NCI-H1105 (cell line): ENCODE measurements around the gene PHLDB3.
"Not testable (repeated sequence)": the region's sequence is repeated elsewhere in the genome, so short reads cannot be mapped to it uniquely, and the experiment has no call there.

Source experiments
- DNase-seq: peaks from one replicate; lab custom pipeline; 2025; lab: John Stamatoyannopoulos, UW

The PHLDB3 gene

DNA sequence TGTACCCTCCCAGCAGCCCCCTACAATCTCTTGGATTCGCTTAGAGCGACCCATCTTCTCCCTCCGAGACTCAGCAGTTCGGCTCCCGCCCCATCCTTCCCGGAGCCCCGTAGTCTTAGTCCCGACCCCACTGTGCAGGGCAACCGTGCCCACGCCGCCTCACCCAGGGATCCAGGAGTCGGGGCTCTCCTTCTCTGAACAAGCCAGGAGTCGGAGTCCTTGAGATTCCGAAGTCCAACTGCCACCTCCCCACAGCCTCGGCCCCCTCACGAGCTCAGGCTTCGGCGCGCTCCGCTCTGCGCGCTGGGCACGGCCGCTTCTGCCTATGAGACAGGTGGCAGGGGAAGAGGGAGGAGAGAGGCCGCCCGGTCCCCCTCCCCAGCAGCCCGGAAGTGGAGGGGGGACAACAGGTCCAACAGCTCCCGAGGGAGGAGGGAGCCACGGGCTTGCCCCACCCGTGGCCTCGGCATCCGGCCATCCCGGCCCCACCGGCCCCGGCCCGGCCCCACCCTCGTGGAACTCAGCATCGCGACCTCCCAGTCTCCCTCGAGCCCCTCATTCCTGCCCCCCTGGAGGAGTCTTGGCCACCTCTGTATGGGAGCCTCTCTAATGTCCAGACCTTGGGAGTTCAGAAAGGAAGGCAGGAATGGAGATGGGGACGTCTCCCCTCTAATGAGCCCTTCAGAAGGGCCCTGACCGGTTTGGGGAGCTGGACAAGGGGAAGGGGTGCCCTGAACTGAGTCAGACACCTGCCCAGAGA is at the start of gene PHLDB3:
TSS of gene PHLDB3 (minus strand) at position 321 of the 760 bp plus-strand sequence. CDS start 628 bp downstream, outside the sequence.
- peak; percentile 40 for DNase-seq

DNA sequence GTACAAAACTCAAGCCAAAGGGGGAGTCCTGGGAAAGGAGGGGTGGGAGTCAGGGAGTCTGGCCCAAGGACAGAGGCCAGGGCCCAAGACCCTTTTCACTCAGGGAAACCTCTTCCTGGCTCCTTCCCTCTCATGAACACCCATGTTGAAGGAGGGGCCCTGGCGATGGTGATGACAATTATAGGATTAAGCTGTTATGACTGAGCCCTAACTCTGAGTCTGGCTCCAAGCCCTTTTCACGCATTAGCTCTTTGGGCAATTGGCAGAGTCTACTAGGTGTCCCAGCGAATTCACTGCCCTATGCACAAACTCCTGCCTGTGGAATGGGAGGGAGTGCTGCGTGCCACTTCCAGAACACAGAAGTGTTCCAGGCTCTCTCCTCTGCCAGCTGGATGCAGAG is 49.1 kb upstream of the PHLDB3 start:
- DNase-seq = no peak

DNA sequence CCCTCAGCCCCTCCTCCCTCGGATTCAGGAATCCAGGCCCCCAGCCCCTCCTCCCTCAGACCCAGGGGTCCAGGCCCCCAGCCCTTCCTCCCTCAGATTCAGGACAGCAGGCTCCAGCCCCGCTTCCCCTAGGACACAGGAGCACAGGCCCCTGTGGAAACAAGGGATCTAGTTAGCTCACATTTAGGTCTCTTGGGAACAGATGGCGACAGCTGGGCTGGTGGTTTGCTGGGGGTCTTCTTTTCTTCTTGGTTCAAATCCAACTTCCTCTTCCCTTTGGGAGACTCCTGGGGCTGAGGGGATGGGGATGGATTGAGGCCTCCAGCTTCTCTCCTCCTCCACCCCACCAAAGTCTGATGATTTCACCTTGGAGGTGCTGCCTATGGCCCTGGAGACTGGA is 48.1 kb upstream of the PHLDB3 start:
- no peak for DNase-seq

DNA sequence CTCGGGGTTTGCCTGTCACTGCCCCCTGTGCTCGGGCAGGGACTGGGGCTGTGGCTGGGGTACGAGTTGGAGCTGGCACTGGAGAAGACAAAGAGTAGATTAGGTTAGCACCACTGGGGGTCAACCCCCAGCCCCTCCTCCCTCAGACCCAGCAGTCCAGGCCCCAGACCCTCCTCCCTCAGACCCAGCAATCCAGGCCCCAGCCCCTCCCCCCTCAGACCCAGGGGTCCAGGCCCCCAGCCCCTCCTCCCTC is 47.6 kb upstream of the PHLDB3 start:
- no peak for DNase-seq

DNA sequence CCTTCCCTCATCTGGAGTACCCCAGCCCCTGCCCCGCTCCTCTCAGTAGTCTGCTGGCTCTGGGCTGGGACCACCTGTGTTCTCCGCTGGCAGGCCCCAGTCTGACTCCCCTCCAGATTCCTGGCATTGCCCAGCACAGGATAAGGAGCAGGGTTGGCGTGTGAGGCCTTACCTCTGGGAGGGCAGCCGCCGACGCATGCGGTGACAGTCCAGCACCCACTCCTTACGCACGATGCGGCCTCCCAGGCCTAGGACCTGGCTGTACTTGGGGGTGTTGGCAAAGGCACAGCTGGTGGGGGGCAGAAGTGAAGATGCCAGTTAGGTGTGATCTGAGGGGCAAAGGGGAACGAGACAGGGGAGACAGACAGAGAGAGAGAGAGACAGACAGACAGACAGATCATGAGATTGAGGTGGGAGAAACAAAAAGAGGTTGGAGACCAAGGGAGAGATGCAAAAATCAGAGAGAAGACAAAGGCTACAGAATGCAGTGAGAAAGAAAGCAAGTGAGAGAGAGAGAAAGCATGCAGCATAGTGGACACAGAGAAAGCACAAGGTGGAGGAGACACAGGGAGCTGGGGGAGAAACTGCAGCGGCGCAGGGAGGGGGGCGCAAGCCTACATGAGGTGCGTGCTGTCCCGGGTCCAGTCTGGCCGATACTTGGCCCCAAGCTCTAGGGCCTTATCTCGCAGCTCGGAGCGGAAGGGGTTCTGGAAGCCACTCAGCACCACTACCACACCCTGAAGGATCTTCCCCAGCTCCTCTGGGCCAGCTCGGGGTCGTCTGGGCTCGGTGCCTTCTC is 47.1 kb upstream of the PHLDB3 start:
- DNase-seq = no peak

DNA sequence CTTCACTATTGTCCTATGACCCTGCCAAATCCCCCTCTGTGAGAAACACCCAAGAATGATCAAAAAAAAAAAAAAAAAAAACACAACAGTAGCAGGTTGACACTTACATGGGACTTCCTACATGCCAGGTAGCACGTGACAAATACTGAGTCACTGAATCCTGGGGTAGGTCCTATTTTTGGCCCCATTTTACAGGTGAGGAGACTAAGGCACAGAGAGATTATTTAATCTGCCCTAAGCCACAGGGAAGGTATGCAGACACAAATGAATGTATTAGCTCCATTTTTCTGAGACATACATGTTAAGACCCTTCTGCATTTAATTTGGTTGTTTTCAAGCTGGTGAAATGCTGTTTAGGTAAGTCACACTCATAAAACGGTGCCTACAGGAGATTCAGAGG is 44.2 kb upstream of the PHLDB3 start:
- no peak for DNase-seq

DNA sequence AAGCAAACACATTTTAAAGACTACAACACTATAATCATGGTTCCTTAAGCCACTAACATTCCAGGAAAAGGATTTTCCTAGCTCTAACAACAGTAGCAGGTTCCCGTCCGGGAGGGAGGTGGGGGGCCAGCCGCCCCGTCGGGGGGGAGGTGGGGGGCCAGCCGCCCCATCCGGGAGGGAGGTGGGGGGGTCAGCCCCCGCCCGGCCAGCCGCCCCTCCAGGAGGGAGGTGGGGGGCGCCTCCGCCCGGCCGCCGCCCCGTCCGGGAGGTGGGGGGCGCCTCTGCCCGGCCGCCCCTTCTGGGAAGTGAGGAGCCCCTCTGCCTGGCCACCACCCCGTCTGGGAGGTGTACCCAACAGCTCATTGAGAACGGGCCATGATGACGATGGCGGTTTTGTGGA is 43.4 kb upstream of the PHLDB3 start:
- DNase-seq = not testable (repeated sequence)

DNA sequence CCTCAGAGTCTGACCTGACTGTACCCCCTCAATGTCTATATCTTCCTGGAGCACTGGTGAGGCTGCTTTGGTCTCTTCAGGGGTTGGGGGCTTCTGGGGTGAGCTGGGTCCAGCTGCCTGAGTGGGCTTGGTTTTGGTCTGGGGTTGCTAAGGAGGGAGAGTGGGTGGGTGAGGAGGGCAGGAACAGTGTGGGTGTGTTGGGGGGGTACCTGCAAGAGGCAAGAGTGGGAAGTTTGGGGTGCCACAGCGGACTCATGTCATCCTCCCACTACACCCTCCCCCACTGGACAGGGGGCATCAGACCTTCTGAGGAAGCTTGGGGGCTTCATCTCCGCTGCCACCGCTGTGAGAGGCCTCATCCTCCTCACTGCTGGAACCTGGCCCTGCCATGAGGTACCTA is 42.0 kb upstream of the PHLDB3 start:
- no peak for DNase-seq

DNA sequence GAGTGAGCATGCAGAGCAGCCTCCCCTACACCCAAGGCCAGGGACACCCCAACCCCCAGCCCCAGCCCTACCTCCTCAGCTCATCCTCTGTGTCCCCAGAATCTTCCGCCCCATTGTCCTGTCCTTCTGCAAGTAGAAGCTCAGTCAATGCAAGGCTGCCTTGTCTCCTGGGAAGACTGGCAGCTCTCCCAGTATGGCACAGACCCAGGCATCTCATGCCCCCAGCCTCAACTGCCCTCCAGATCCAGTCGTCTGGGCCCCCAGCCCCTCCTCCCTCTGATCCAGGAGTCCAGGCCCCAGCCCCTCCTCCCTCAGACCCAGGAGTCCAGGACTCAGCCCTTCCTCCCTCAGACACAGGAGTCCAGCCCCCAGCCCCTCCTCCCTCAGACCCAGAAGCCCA is 41.4 kb upstream of the PHLDB3 start:
- no peak for DNase-seq

DNA sequence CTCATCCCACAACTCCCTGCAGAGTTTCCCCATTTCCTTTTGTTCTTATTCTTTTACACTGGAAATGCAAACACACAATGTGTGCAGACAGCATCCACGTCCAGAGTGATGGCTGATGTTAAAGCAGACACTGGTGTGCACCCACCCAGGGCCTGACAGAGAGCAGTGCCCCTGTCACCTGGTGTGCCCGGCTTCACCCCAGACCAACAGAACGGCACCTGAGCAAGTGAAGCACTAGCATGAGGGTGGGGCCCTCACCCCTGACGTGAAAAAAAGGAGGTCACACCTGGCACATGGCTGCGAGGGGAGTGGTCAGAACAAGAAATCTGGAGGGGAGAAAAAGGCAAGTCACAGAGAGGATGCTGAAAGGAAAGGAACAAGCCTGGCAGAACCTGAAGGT is 40.7 kb upstream of the PHLDB3 start:
- no peak for DNase-seq

DNA sequence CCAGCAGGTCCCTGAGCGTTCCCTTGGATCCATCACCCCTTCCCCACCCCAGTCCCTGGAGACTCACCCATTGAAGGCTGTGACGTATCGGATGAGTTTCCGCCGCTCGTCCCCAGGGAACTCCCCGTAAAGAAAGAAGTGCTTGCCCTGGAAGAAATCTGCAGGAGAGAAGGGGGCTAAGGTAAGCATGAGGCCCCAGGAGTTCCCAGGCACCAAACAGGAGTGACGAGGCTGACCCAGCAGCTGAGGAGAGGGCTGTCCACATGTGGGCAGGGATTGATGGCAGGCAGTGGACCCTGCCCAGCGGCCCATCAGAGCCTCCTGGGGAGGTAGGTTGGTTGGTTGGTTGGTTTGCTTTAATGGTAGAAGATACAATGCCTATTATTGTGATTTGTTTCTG is 39.5 kb upstream of the PHLDB3 start:
- no peak for DNase-seq

DNA sequence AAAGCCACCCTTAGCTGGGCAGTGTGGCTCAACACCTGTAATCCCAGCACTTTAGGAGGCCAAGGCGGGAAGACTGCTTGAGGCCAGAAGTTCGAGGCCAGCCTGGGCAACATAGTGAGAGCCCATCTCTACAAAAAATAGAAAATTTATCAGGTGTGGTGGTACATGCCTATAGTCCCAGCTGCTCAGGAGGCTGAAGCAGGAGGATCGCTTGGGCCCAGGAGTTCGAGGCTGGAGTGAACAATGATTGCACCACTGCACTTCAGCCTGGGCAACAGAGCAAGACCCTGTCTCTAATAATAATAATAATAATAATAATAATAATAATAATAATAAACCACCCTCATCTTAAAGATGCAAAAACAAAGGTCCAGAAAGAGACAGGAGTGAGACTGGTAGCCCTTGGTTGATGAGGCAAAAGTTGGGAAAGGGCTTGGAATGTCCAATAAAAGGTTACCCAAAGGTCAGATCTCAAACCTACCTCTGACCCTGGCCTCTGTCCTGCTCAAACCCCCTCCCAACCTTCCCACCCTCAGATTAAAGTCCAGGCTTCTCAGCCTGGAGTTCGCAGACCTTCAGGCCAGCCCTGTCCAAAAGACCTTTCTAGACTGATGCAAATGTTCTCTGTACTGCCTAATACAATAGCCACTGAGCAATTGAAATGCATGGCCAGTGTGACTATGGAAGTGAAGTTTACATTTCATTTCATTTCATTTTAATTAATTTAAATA is 37.5 kb upstream of the PHLDB3 start:
- no peak for DNase-seq

DNA sequence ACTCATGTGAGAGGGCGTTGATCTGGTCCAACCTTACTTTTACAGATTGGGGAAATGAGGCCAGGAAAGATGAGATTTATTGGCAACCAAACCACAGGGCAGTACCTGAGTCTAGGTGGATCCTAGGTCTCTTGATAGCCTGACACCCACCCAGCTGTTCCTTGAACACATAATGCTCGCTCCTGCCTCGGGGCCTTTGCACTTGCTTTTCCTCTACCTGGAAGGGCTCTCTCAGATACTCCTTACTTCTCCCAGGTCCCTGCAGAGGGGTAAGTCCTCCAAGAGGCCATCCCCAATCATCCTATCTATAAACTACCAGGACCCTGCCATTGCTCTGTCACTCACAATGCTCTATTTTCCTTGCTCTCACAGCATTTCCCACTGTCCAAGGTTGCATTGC is 35.8 kb upstream of the PHLDB3 start:
- DNase-seq = no peak

DNA sequence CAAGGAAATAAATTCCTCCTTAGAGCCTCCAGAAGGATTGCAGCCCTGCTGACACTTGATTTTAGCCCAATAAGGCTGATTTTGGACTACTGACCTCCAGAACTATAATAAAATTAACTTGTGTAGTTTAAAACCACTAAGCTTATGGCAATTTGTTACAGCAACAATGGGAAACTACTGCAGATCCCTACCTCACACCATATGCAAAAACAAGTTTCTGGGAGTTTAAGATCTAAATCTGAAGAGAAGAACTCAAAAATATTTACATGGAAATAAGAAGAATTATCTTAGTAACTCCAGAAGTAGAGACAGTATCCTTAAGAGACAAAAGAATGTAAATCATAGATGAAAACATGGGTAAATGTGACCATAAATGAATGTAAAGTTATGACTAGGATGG is 34.4 kb upstream of the PHLDB3 start:
- no peak for DNase-seq

DNA sequence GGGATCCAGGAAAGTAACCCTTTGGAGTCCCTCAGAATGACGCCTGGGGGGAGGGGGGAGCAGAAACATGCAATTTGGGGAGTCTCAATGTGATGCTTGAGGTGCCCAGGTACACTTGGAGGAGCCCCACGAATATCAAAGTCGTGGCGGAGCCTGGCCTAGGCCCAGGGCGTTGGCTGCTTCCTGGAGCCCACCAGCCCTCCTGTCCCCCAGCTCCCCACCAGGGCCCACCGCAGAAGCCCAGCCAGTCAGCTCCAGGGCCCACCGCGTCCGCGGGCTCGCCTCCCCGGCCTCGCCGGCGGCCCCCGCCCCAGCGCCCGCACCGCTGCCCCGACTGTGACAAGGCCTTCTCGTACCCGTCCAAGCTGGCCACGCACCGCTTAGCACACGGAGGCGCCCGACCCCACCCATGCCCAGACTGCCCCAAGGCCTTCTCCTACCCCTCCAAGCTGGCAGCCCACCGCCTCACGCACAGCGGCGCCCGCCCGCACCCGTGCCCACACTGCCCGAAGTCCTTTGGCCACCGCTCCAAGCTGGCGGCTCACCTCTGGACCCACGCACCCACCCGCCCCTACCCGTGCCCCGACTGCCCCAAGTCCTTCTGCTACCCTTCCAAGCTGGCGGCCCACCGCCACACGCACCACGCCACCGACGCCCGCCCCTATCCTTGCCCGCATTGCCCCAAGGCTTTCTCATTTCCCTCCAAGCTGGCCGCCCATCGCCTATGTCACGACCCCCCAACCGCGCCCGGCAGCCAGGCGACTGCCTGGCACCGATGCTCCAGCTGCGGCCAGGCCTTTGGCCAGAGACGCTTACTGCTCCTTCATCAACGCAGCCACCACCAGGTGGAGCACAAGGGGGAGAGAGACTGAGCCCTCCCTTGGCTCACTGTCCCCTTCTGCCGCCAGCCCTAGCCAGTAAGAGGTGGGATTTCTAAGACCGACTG is 30.5 kb upstream of the PHLDB3 start:
- DNase-seq = peak; percentile 3

DNA sequence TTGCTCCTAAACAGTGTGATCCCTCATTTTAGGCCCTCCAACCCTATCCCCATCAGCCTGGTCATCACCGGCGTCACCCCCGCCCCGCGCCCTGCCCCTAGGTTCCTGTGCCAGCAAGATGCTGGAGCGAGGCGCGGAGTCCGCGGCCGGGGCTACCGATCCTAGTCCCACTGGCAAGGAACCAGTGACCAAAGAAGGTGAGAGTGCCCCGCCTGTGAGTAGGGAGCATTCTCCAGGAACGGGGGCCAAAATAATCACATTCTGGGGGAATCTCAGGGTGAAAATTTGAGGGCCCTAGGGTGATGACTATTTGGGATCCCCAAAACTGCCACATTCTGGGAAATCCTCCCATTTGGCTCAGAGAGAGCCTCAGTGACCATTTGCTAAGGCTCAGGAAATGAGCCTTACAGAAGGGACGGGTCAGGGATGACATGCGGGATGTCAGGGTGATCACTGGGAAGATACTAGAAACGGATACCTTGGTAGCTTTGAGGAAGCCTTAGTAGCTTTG is 29.8 kb upstream of the PHLDB3 start:
- no peak for DNase-seq

DNA sequence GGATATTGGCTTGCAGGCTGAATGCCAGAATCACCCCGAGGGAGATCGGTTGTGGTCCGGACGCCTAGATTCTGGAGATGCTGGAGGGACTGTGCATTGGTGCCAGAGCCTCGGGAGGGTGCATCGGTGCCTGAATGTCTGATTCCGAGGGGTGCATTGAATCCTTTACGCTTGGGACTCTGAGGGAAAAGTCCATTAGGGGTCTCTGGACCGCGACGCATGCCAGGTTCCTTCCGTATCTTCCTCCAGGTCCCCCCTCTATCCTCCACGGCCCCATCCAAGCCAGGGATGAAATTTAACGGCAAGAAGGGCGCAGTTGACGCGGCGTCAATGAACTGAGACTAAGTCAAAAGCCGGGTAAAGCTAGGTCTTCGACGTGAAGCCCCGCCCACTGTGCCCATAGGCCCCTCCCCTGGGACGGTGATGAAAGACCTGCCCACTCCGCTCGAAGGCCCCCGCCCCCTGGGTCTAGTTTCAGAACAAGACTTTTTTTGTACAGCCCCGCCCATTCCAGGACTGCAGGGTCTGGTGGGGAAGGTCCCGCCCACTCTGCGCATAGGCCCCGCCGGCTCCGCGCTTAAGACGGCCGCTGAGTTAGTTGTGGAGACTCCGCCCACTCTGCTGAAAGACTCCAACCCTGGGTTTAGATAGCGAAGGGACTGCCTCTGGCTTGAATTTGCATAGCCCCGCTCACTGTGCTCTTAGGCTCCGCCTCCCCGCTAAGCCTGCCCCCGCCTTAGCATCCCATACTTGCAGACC is 29.2 kb upstream of the PHLDB3 start:
- DNase-seq = peak; percentile 99

DNA sequence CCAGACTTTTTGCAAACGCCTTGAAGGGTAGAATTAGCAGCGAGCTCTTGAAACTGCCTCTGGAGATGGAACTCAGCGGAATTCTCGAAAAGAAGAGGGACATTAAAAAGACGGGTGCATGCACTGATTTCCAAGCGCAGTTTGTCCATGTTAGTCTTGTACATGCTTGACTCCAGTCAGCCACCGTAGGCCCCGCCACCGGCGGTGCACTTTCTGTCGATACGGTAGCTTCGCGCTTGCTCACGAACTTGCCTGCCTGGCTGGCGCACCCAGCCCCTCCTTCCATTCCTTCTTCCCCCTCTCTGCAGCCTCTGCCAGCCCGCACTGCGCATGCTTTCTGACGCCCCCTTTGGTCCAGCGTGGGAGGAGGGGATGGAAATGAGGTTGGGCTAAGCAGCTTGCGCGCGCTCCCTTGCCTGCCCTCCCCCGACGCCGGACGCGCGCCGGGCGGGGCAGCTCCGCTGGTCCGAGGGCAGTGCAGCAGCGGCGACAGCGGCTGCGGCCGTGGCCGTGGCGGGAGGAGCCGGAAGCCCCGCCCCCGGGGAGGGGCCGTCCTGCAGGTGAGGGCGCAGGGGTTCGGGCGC is 28.5 kb upstream of the PHLDB3 start, which contains the start of gene ZNF575:
TSS of gene ZNF575 (plus strand) at position 227 of the 584 bp plus-strand sequence. CDS start 1,235 bp downstream, outside the sequence.
- DNase-seq = peak; percentile 88

DNA sequence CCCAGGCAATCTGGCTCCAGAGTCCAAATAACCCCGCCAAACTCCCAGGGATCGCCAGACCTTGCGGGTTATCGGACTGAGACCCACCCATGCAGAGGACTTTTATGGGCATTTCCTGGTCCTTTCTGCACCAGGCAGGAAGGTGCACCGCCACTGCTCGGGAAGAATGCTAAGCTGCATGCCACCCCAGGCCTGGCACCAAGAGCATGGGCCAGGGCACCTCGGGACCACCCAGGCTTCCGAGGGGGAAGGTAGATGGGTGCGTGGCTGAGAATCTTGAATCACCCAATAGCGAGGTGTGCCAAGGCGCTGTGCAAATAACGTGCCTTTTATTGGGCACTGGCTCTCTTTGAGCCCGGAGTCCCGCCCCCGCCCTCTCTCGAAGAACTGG is 28.0 kb upstream of the PHLDB3 start:
- DNase-seq = peak; percentile 62

DNA sequence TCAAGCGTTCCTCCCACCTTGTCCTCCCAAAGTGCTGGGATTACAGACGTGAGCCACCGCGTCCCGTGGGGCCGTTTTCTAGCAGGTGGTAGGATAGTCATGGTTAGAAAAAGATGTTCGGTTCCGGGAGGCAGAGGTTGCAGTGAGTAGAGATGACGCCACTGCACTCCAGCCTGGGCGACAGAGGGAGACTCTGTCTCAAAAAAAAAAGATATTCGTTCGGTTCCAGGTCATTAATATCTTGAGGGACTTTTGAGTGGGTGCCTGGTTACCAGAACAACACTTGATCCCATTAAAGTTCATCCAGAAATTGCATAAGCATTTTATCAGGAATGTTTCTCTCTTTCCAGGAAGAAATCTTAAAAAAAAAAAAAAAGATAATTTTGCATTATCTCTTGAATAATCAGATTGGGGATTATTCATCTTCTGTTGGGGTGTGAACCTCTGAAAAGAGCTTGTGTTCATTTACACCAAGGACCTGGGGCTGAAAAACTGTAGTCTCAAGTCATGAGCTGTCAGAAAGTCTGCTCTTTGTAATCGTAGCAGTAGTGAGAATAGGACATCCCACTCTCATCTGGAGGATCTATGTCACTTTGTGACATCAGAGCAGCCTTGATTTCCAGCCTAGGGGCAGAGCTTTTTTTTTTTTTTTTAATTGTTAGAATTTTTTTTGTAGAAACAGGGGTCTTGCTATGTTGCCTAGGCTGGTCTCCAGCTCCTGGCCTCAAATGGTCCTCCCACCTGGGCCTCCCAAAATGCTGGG is 23.5 kb upstream of the PHLDB3 start:
- peak; percentile 42 for DNase-seq
